GM10266 (cell line): ENCODE results near the gene PRR16.

Experiments used
- DNase-seq: peaks from one replicate; pipeline ENCODE4 v3.0.0; 2012; ENCODE audit errors: extremely low spot score
- TF ChIP-seq, protein P1 (sequence below): IDR thresholded peaks from 2 replicates; pipeline ENCODE4 v1.5.1; 2012; ENCODE audit warnings: mild to moderate bottlenecking, low read depth; ENCODE audit not compliant: control insufficient read depth, insufficient read depth; ENCODE audit errors: missing control alignments

The PRR16 gene

DNA sequence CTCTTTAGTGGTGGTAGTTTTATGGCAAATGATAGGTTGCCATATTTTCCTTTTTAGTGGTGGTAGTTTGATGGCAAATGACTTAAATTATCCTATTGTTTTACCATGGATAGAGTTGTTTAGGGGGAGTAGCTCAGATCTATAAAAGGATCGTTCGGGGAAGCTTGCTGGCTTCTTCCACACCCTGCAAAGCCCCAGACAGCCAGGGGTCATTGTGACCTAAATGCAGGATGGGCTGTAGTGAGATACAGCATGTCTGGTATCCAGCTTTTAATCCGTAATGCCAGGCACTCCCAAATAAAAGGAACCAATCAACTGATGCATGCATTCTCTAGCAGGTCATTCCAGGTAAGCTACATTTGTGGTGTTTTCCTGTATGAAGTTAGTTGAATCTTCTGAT is 67.1 kb downstream of the PRR16 start:
- TF ChIP-seq, protein P1, sequence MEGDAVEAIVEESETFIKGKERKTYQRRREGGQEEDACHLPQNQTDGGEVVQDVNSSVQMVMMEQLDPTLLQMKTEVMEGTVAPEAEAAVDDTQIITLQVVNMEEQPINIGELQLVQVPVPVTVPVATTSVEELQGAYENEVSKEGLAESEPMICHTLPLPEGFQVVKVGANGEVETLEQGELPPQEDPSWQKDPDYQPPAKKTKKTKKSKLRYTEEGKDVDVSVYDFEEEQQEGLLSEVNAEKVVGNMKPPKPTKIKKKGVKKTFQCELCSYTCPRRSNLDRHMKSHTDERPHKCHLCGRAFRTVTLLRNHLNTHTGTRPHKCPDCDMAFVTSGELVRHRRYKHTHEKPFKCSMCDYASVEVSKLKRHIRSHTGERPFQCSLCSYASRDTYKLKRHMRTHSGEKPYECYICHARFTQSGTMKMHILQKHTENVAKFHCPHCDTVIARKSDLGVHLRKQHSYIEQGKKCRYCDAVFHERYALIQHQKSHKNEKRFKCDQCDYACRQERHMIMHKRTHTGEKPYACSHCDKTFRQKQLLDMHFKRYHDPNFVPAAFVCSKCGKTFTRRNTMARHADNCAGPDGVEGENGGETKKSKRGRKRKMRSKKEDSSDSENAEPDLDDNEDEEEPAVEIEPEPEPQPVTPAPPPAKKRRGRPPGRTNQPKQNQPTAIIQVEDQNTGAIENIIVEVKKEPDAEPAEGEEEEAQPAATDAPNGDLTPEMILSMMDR = no peak
- DNase-seq = no peak

- no peak for DNase-seq
- TF ChIP-seq, protein P1 = no peak
Measured at GRCh38 chr5:120532835-120533234, 68.7 kb downstream of the PRR16 start.

DNA sequence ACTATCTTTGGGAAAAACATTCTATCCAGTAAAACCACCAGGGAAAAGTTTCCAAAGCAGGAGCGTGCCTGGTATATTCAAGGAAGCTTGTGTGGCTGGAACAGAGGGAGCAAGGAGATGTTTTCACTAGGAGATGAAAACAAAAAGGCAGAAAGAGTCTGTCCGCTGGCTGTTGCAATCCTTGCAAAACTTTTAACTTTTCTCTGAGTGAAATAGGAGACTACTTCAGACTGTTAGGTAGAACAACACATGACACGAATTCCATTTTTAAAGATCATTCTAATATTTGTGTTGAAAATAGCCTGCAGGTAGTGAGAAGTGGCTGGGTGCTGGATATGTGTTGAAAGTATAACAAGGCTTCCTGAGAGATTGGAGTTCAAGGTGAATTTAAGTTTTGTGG is 69.5 kb downstream of the PRR16 start:
- DNase-seq = no peak

DNA sequence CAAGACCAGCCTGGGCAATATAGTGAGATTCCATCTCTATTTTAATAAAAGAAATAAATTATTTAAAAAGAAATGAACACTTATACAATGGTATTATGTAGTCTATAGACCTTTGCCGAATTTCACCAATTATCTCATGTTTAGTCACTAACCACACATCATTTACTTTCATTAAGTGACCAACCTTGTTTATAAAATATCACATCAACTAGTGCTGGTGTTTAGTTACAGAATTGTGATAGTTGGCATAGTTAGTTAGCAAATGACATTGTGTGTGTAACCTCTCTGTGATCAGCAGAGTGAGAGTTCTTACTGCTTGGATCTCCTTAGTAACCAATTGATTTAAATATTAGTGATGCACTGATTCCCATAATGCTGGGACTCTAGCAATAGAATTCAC is 71.8 kb downstream of the PRR16 start:
- no peak for DNase-seq
- TF ChIP-seq, protein P1 = no peak

More for the DNA sequence above, 69.5 kb downstream of the PRR16 start:
- TF ChIP-seq, protein P1 = no peak

DNA sequence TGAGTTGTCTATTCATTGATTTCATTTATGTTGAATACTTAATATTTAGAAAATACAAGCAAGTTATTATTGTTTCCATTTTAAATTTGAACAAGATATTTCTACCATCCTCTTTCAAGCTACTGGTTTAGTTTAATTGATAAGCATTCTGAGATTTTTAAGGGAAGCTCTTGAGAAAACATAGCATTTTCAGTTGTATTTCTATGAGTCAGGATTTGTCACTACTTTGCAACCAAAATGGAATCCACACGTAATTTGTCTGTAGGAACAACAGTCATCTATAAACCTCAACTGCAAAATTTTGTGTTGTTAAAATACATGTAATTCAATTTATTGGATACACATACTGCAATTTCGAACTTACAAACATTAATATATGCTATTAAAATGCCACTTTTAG is 74.0 kb downstream of the PRR16 start:
- TF ChIP-seq, protein P1 = no peak
- DNase-seq = no peak

DNA sequence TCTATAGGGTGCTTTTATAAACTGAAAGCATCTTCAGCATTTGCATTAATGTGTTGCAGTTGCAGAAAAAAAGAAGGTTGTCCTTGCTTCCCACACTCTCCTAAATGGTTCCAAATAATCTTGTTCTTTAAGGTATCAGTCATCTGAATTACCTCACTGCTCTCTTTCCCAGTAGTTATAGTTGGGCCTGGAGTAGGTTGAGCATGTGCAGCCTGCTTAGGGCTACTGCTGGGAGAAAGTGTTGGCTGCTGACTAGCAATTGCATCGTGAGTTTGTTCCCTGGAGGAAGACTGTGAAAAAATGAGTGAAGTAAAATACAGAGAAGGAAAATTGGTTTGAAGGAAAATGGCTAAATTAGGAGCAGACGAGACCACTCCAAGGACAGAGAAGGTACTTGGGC is 74.5 kb downstream of the PRR16 start:
- no peak for DNase-seq
- TF ChIP-seq, protein P1 = no peak

DNA sequence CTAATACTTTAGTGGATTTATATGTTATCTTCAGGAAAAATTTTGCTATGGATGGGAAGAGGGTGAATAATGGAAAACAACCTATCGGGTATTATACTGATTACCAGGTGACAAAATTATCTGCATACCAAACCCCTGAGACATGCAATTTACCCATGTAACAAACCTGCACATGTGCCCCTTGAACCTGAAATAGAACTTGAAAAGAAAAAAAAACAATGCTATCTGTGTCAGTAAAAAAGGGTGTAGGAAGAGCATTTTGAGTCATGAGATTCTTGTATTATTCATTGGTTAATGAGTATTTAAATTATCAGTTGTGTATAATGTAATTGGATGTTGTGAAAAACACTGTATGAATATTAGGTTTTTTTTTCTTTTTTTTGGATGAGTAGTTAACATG is 75.4 kb downstream of the PRR16 start:
- DNase-seq = no peak
- TF ChIP-seq, protein P1 = no peak
